CD4-positive, alpha-beta T cell treated with Interleukin-6 at 100 ng/mL for 8 hours (primary cell): Measurements from ENCODE around the gene POLA2.
"Not testable (repeated sequence)": the region's sequence is repeated elsewhere in the genome, so short reads cannot be mapped to it uniquely, and the experiment has no call there.

Source experiments
- DNase-seq: peaks from one replicate; pipeline ENCODE4 v3.0.0-alpha.2; 2020; ENCODE audit warnings: mixed read lengths, low spot score

The POLA2 gene

DNA sequence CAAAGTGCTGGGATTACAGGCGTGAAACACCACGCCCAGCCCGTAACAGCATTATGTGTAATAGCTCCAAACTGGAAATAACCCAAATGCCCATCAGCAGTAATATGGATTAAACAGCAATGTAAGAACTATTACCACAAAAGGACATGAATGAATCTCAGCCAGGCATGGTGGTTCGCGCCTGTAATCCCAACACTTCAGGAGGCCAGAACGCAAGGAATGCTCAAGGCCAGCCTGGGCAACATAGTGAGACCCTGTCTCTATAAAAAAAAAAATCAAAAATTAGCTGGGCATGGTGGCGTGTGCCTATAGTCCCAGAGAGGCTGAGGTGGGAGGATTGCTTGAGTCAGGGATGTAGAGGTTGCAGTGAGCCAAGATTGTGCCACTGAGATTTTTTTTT, 68.8 kb downstream of the POLA2 start:
- DNase-seq: no peak

DNA sequence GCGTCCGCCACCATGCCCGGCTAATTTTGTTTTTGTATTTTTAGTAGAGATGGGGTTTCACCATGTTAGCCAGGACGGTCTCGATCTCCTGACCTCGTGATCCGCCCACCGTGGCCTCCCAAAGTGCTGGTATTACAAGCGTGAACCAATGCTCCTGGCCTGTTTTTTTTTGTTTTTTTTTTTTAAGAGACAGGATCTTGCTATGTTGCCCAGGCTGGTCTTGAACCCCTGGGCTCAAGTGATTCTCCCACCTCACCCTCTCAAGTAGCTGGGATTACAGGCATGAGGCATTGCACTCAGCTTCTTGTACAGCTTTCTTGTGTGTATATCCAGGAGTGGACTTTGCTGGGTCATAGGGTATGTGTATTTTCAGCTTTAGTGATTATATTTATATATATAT, 70.8 kb downstream of the POLA2 start:
- DNase-seq: not testable (repeated sequence)

DNA sequence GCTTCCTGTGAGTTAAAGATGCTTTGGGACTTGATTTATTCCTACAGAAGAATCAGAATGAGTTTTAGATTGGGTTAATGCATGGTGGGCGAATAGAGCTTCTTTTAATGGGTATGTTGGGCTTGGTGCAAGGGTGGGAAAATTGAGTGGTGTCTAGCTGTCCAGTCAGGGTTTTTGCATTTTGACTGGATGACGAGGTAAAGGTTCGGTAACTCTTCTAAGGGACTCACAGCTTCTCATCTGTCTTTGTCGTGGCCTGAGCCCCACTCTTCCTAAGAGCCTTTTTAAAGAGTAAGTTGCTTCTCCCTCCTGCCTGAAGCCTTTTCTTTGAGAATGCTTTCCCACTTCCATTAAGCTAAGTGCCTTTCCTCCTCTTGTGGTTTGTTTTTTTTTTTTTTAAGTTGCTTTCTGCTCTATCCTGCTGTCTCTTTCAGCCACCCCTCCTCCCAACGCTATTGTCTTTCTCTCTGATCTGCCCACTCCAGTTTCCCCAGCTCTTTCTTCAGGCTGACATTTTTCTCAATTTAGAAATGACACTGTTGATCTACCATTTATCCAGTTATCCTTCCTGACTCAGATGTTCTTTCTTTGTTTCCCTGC, 73.0 kb downstream of the POLA2 start:
- DNase-seq: no peak

DNA sequence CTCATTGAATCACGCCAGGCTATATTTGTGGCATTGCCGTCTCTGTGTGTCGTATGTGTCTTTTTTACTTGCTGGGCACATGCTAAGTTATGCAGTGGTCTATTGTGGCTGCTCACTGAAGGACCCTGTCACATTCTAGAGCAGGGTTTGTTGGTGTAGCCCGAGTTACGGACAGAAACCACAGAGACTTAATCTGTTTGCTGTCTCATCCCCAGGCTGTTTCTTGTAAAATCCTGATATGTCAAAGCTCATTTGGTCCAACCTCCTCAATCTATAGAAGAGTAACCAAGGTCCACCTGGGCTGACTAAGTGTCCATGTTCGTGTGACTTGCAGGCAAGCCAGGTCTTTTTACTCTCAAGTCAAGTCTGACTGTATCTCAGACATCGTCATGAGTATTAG, 76.9 kb downstream of the POLA2 start:
- no peak for DNase-seq

DNA sequence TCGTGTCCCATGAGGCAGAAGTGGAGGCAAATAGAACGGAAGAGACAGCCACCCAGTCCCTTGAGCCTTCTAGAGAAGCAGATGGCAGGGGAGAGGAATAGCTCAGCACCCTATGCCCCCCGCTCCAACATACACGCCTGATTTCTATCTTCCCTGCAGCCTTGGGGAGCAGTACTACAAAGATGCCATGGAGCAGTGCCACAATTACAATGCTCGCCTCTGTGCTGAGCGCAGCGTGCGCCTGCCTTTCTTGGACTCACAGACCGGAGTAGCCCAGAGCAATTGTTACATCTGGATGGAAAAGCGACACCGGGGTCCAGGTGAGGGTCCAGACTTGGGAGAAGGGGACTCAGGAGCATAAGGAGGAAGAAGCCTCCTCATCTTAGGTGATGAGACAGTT, 78.5 kb downstream of the POLA2 start:
- no peak for DNase-seq

DNA sequence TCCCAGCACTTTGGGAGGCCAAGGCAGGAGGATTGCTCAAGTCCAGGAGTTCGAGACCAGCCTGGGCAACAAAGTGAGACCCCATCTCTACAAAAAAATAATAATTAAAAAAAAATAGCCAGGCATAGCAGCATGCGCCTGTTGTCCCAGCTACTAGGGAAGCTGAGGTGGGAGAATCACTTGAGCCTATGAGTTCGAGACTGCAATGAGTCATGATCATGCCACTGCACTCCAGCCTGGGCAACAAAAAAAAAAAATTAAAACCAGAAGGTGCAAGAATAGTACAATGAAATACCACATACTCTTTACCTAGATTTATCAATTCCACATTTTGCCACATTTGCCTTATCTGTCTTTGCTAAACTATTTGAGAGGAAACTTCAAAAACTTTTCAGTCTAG, 80.1 kb downstream of the POLA2 start:
- no peak for DNase-seq
